ENCODE data around the gene MXD1. TPM values are rescaled to one million over a fixed set of nuclear protein-coding genes. Genes with fewer than 3 reads are reported as not detected.
"Not testable (repeated sequence)": the region's sequence is repeated elsewhere in the genome, so short reads cannot be mapped to it uniquely, and the experiment has no call there.

MXD1 gene
- total RNA-seq, 1 donor, result 14.5 TPM

DNA sequence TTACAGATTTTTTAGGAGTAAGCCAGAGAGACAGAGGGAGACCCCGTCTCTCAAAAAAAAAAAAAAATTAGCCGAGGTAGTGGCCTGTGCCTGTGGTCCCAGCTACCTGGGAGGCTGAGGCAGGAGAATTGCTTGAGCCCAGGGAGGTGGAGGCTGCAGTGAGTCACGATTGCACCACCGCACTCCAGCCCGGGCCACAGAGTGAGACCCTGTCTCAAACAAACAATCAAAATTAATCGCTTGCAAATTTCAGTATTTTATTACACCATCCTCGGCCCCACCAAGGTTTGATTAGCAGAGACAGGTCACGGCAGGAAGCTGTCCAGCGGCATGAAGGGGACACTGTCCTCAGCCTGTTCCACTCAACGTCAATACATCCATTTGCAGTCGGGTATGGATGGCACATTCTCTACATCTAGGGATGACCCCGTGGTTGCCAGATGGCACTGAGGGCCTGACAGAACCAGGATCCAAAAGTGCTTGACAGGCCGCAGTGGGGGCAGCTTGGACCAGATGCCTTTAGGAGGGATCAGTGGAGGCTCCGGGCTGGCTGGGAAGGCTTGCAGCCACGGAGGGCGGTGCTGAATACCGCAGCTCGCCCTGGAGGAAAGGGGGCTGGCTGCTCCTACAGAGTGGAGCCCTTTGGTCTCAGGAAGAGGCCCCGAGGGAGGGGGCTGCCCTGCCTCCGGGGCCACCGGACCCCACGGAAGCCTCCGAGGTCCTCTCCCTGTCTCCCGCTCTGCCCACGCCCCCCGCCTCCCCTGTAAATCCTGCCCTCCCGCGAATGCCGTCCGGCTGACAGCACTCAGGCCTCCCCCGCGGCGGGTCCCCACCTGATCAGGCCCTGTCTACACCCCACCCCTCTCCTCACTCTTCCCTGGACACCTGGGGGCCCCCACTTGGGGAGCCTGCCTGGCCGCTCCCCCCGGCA, 33.4 kb downstream of the MXD1 start:
- H3K79me2 ChIP-seq (ENCODE audit: insufficient read depth, low read length), result no peaks in the 10 kb centered on the region
- TF ChIP-seq, protein P1, sequence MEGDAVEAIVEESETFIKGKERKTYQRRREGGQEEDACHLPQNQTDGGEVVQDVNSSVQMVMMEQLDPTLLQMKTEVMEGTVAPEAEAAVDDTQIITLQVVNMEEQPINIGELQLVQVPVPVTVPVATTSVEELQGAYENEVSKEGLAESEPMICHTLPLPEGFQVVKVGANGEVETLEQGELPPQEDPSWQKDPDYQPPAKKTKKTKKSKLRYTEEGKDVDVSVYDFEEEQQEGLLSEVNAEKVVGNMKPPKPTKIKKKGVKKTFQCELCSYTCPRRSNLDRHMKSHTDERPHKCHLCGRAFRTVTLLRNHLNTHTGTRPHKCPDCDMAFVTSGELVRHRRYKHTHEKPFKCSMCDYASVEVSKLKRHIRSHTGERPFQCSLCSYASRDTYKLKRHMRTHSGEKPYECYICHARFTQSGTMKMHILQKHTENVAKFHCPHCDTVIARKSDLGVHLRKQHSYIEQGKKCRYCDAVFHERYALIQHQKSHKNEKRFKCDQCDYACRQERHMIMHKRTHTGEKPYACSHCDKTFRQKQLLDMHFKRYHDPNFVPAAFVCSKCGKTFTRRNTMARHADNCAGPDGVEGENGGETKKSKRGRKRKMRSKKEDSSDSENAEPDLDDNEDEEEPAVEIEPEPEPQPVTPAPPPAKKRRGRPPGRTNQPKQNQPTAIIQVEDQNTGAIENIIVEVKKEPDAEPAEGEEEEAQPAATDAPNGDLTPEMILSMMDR (IDR thresholded peaks at IDR 0.05; ENCODE audit: extremely low read depth, low read depth, low read length), result no peak
- H3K9me3 ChIP-seq (ENCODE audit: low read depth, low read length), result no peaks in the 10 kb centered on the region
- no peaks in the 10 kb centered on the region for H4K20me1 ChIP-seq (ENCODE audit: insufficient read depth, low read length)
- H3K4me1 ChIP-seq (ENCODE audit: insufficient read depth, low read length), result peaks cover 19% of the 10 kb centered on the region
- H3K27me3 ChIP-seq (ENCODE audit: insufficient read depth, low read length), result no peaks in the 10 kb centered on the region
- DNase-seq (ENCODE audit: insufficient read length, low spot score, missing footprints), result no peak
- peak overlapping the region; percentile 70 for H2AFZ ChIP-seq (ENCODE audit: low read length)
- H3K4me3 ChIP-seq (ENCODE audit: insufficient read depth, low read length), result no peak overlapping the region
- no peaks in the 10 kb centered on the region for H3K36me3 ChIP-seq (ENCODE audit: insufficient read depth, low read length)
- H3K27ac ChIP-seq (ENCODE audit: low read depth, low read length), result no peak overlapping the region
- peak overlapping the region; percentile 56 for H3K4me2 ChIP-seq (ENCODE audit: insufficient read depth, low read length)

DNA sequence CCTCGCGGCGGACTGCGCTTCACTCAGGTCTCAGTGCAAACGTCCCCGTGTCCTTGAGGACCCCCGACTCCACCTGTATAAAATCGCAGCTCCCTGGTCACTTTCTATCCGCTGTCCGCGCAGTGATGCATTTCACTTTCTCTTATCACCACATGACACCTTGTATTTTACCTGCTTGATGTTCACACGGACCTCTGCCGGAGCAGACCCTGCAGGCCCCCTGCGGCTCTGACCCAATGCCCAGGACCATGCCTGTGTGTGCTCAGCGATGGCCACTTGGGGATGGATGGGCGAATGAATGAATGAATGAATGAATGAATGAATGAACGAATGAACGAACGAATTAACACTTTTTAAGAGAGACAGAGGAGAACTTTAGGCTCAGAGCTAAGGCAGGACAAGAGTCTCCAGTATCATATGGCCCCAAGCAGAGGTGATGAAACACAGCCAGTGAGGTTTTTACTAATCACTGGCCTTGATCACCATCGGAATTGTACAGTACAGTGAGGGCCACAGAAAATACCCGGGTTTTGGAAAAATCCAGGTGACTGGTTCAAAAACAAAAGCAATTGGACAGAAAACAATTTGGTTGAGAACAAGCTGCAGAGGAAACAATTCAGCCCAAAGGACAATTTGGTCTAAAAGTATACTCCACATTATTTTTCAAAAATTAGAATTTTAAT, 34.2 kb downstream of the MXD1 start:
- TF ChIP-seq, protein P1 (IDR thresholded peaks at IDR 0.05; ENCODE audit: extremely low read depth, low read depth, low read length), result no peak
- H3K4me1 ChIP-seq (ENCODE audit: insufficient read depth, low read length), result peaks cover 19% of the 10 kb centered on the region
- DNase-seq (ENCODE audit: insufficient read length, low spot score, missing footprints), result no peak
- H3K27ac ChIP-seq (ENCODE audit: low read depth, low read length), result no peak overlapping the region
- H2AFZ ChIP-seq (ENCODE audit: low read length), result no peak overlapping the region
- no peaks in the 10 kb centered on the region for H3K36me3 ChIP-seq (ENCODE audit: insufficient read depth, low read length)
- H3K4me2 ChIP-seq (ENCODE audit: insufficient read depth, low read length), result no peak overlapping the region
- no peaks in the 10 kb centered on the region for H4K20me1 ChIP-seq (ENCODE audit: insufficient read depth, low read length)
- no peaks in the 10 kb centered on the region for H3K79me2 ChIP-seq (ENCODE audit: insufficient read depth, low read length)
- H3K4me3 ChIP-seq (ENCODE audit: insufficient read depth, low read length), result no peak overlapping the region
- H3K9me3 ChIP-seq (ENCODE audit: low read depth, low read length), result no peaks in the 10 kb centered on the region
- H3K27me3 ChIP-seq (ENCODE audit: insufficient read depth, low read length), result no peaks in the 10 kb centered on the region

GRCh38 chr2:69950241-69950640, 35.3 kb downstream of the MXD1 start:
- H3K79me2 ChIP-seq (ENCODE audit: insufficient read depth, low read length), result no peaks in the 10 kb centered on the region
- H3K27ac ChIP-seq (ENCODE audit: low read depth, low read length), result no peak overlapping the region
- H3K4me2 ChIP-seq (ENCODE audit: insufficient read depth, low read length), result no peak overlapping the region
- peaks cover 19% of the 10 kb centered on the region for H3K4me1 ChIP-seq (ENCODE audit: insufficient read depth, low read length)
- no peaks in the 10 kb centered on the region for H3K27me3 ChIP-seq (ENCODE audit: insufficient read depth, low read length)
- H3K36me3 ChIP-seq (ENCODE audit: insufficient read depth, low read length), result no peaks in the 10 kb centered on the region
- H3K4me3 ChIP-seq (ENCODE audit: insufficient read depth, low read length), result no peak overlapping the region
- TF ChIP-seq, protein P1 (IDR thresholded peaks at IDR 0.05; ENCODE audit: extremely low read depth, low read depth, low read length), result no peak
- H3K9me3 ChIP-seq (ENCODE audit: low read depth, low read length), result no peaks in the 10 kb centered on the region
- DNase-seq (ENCODE audit: insufficient read length, low spot score, missing footprints), result no peak
- H2AFZ ChIP-seq (ENCODE audit: low read length), result no peak overlapping the region
- H4K20me1 ChIP-seq (ENCODE audit: insufficient read depth, low read length), result no peaks in the 10 kb centered on the region

- H3K79me2 ChIP-seq (ENCODE audit: insufficient read depth, low read length); H3K4me2 ChIP-seq (ENCODE audit: insufficient read depth, low read length); H3K36me3 ChIP-seq (ENCODE audit: insufficient read depth, low read length); H3K9me3 ChIP-seq (ENCODE audit: low read depth, low read length); DNase-seq (ENCODE audit: insufficient read length, low spot score, missing footprints); H3K27ac ChIP-seq (ENCODE audit: low read depth, low read length); H4K20me1 ChIP-seq (ENCODE audit: insufficient read depth, low read length); H2AFZ ChIP-seq (ENCODE audit: low read length); H3K4me3 ChIP-seq (ENCODE audit: insufficient read depth, low read length); H3K27me3 ChIP-seq (ENCODE audit: insufficient read depth, low read length): not testable (repeated sequence)
- H3K4me1 ChIP-seq (ENCODE audit: insufficient read depth, low read length), result peaks cover 14% of the 10 kb centered on the region
These were observed 35.8 kb downstream of the MXD1 start for GRCh38 chr2:69950671-69951070.
